T47D (cell line): ENCODE data around the gene GSTT2.
A peak's percentile ranks its signal among the peaks of the same experiment; 100 is the strongest.
"Not testable (repeated sequence)": the region's sequence is repeated elsewhere in the genome, so short reads cannot be mapped to it uniquely, and the experiment has no call there.

Source experiments
- DNase-seq, 2 experiments: peaks; one replicate each; pipeline versions ENCODE4 v3.0.0 to v3.0.0-alpha.2; 2011 to 2012; ENCODE audit warnings: low read depth in 1 of 2, low spot score in 1 of 2
- JUND ChIP-seq: IDR thresholded peaks from 2 replicates; pipeline ENCODE4 v1.6.1; 2012; ENCODE audit warnings: low read depth
- in situ Hi-C: cut with HindIII; loops from 2 replicates; pipeline ENCODE4 v1.10.0; 2016; ENCODE audit warnings: low sequenced_read_pairs, low pct_unique_long_range_greater_than_20kb

The GSTT2 gene

DNA sequence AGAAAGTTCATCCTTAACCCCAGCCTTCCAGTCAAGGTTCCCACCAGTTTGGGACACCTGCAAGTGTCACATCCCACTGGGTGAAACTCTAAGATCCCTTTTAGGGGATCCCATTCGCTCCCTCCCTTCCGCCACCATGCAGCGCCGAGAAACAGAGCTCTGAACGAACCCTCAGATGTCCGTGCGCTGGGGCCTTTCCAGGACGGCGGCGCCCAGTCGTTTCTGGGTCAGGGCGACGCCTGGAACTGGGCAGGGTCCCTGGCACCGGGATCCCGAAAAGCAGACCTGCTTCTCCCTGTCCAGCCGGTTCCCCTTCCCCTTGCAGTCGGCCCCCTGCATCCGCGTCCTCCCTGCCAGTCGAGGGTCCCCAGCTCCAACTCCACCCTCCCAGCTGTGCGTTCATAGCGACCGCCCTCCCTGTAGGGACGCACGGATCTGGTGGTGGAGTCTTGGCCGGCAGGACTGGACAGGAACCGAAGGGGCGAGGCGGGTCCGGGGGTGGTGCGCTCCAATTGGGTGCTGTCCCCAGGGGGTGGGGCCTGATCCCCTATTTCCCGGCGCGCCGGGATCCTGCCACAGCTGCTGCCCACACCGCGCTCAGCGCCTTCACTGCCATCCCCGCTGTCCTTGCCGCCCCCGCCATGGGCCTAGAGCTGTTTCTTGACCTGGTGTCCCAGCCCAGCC is at the start of gene GSTT2:
Gene GSTT2, plus strand, starts transcription at position 578 of the 684 bp plus-strand sequence.
- DNase-seq, in situ Hi-C loops: not testable (repeated sequence)

GRCh38 chr22:23938328-23939016 is 41.5 kb upstream of the GSTT2 start:
- no peak for TF ChIP-seq JUND
- in situ Hi-C loops, result no loop called here

GRCh38 chr22:23939017-23939357 is 40.9 kb upstream of the GSTT2 start:
- in situ Hi-C loops, result no loop called here
- no peak for TF ChIP-seq JUND
- DNase-seq, result no peak

More at GRCh38 chr22:23938328-23939016, 41.5 kb upstream of the GSTT2 start:
- peak; percentile 43 to 79 for DNase-seq

GRCh38 chr22:23940166-23940565 is 39.8 kb upstream of the GSTT2 start:
- DNase-seq, in situ Hi-C loops: not testable (repeated sequence)

- in situ Hi-C loops, DNase-seq: not testable (repeated sequence)
Observed at GRCh38 chr22:23947391-23947790, 32.5 kb upstream of the GSTT2 start.

DNA sequence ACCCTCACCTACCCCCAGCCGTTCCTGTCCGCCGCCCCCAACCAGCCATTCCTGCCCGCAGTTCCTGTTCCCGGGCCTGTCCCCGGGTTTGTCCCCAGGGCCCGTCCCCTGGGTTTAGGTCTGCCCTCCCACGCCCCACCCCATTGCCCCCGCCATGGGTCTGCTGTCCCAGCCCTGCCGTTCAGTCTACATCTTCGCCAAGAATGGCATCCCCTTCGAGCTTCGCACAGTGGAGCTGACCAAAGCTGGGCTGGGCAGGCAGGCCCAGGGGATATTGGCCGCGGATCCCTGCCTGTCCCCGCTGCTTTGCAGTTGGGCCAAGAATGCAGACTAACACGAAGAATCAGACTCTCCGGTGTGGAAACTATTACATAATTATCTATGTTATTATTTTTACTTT is 30.2 kb upstream of the GSTT2 start:
- in situ Hi-C loops, DNase-seq: not testable (repeated sequence)

DNA sequence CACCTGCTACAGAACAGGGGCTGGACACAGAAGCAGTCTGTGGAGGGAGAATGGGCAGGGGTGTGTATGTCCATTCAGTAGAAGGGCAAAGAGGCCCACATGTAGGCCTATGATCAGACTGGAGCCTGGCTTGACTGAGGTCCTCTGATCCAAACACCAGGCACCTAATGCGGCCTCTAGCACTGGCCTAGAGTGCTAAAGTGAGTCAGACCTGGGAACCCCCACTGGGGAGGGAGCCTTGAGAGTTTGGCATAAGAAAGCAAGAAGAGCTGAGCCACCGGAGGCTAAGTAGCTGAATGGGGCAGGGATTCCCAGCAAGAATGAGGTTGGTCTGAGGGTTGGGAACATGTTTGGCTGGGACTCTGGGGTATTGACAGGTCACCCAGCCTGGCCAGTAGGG is 28.6 kb upstream of the GSTT2 start:
- DNase-seq, in situ Hi-C loops: not testable (repeated sequence)

DNA sequence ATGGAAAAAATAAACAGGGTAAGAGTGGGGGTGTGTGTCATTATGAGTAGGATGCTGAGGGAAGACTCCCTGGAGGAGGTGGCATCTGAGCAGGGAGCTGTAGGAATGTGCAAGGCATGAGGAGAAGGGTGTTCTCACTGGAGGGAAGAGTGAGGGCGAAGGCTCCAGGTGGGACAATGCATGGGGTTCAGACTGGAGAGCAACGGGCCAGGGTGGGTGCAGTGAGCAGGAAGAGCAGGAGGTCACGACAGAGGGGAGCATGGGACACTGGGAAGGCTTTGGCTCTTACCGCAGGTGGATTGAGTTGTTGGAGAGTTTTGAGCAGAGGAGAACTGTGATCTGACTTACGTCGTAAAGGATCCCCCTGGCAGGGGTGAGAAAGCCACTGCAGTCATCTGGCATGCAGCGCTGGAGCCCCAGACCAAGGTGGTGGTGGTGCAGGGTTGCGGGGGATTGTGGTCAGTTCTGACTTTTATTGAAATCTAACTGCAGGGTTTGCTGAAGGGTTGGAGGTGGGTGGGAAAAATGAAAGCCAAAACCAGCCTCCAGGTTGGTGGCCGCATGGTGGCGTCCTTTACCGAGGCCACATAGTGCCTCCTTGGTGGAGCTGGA is 27.0 kb upstream of the GSTT2 start:
- DNase-seq, in situ Hi-C loops: not testable (repeated sequence)

- in situ Hi-C loops, DNase-seq: not testable (repeated sequence)
Observed at GRCh38 chr22:23953485-23953884, 26.4 kb upstream of the GSTT2 start.

DNA sequence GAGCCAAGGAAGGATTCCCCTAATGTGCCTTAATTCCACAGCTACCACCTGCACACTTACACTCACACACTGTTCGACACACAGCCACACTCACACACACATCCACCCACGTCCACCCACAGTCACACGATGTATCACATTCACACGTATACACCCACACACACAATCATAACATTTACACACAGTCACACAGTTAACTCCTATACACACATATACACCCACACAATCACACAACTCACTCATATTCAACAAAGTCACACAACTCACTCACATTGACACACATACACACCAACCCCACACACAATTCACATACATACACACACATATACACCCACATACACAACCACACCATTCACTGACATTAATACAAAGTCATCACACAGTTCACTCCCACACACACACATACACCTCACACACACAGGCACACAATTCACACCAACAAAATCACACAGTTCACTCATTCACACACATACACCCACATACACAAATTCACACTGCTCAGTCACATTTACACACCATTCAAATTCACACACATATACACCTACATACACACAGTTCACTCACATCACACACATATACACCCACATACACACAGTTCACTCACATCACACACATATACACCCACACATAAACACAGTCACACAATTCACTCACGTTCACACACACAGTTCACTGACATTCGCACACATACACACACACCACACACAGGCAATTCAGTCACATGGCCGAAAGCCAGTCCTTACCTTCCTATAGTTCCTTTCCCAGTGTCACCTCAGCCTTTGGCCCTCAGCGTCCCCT is 25.5 kb upstream of the GSTT2 start:
- in situ Hi-C loops, DNase-seq: not testable (repeated sequence)

DNA sequence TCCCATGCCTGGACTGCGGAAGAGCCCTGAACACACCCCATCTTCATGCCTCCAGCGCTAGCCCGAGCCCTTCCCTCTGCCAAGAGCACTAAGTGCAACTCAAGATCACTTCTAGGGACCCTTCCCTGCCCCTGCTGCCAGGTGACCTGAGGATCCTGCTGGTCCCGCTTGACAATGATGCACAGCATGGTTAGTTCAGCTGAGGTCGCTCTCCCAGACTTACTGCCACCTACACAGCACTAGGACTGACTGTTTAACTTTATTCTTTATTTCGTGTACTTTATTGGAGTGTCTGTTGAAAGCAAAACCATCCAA is 25.0 kb upstream of the GSTT2 start:
- in situ Hi-C loops, DNase-seq: not testable (repeated sequence)

GRCh38 chr22:23955886-23956285 is 24.0 kb upstream of the GSTT2 start:
- DNase-seq, in situ Hi-C loops: not testable (repeated sequence)

GRCh38 chr22:23956301-23956900 is 23.5 kb upstream of the GSTT2 start:
- in situ Hi-C loops, result not testable (repeated sequence)
- DNase-seq, result peak in 1 of 2 experiments; percentile 82

- in situ Hi-C loops, DNase-seq: not testable (repeated sequence)
Observed at GRCh38 chr22:23961084-23961771, 18.7 kb upstream of the GSTT2 start, which contains the start of gene GSTT2B. Gene GSTT2B (minus strand): TSS chr22:23961195. CDS start chr22:23961131, 64 bp downstream.

DNA sequence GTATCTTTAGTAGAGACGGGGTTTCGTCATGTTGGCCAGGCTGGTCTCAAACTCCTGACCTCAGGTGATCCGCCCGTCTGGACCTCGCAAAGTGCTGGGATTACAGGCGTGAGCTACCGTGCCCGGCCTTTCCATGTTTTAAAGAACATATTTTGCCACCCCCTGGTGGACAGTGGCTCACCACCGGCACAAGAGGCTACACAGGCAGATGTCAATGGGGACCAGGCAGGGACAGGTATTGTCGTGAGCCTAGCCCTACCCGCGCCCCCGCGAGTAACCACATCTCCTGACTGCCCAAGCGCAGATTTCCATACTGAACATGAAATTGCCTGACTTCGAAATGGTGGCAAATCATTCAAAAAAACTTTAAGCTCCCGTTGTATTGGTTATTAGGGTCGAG is 13.8 kb upstream of the GSTT2 start:
- DNase-seq, in situ Hi-C loops: not testable (repeated sequence)

- in situ Hi-C loops, DNase-seq: not testable (repeated sequence)
Observed at GRCh38 chr22:23966568-23966967, 13.4 kb upstream of the GSTT2 start, which contains the start of gene DDTL. Gene DDTL (plus strand): TSS chr22:23966888. CDS start chr22:23966915, 27 bp downstream.
